GM12891 (cell line): ENCODE data around the gene MSH2.

ENCODE experiments used
- POLR2A ChIP-seq: IDR thresholded peaks from 2 replicates; pipeline ENCODE4 v1.6.1; 2011; ENCODE audit warnings: low read depth, low read length, control low read depth
- POLR2AphosphoS5 ChIP-seq: IDR thresholded peaks from 2 replicates; pipeline ENCODE4 v1.6.1; 2011; ENCODE audit warnings: low read depth, low read length, control low read depth

GRCh38 chr2:47512581-47513083 lies 109.7 kb downstream of the MSH2 start:
- TF ChIP-seq POLR2AphosphoS5 = no peak
- TF ChIP-seq POLR2A = no peak
